Dedifferentiated amniotic fluid mesenchymal stem cell (primary cell): ENCODE results near the gene IL23R.
"Not testable (repeated sequence)": the region's sequence is repeated elsewhere in the genome, so short reads cannot be mapped to it uniquely, and the experiment has no call there.

Experiments
- DNase-seq: peaks from one replicate; pipeline ENCODE4 v3.0.0-alpha.2; 2016; ENCODE audit errors: extremely low spot score

The IL23R gene

GRCh38 chr1:67193704-67194103, 27.4 kb downstream of the IL23R start:
- DNase-seq, result no peak

GRCh38 chr1:67194209-67194863, 28.1 kb downstream of the IL23R start:
- DNase-seq, result no peak

- DNase-seq, result no peak
These were observed 34.5 kb downstream of the IL23R start for GRCh38 chr1:67200755-67201154.

GRCh38 chr1:67201891-67202290, 35.6 kb downstream of the IL23R start:
- no peak for DNase-seq

- no peak for DNase-seq
These were observed 38.2 kb downstream of the IL23R start for GRCh38 chr1:67204298-67204980.

GRCh38 chr1:67207398-67207797, 41.1 kb downstream of the IL23R start:
- not testable (repeated sequence) for DNase-seq

GRCh38 chr1:67208217-67208616, 42.0 kb downstream of the IL23R start:
- no peak for DNase-seq

GRCh38 chr1:67209521-67209920, 43.3 kb downstream of the IL23R start:
- no peak for DNase-seq

GRCh38 chr1:67211589-67212563, 45.6 kb downstream of the IL23R start:
- DNase-seq, result peak; percentile 26

GRCh38 chr1:67213164-67213563, 46.9 kb downstream of the IL23R start:
- no peak for DNase-seq

- DNase-seq, result no peak
These were observed 47.7 kb downstream of the IL23R start for GRCh38 chr1:67213948-67214347.

GRCh38 chr1:67214420-67215174, 48.3 kb downstream of the IL23R start:
- no peak for DNase-seq

- DNase-seq, result no peak
These were observed 50.1 kb downstream of the IL23R start for GRCh38 chr1:67216401-67216800.

GRCh38 chr1:67217417-67217816, 51.2 kb downstream of the IL23R start:
- no peak for DNase-seq

GRCh38 chr1:67217938-67218337, 51.7 kb downstream of the IL23R start:
- no peak for DNase-seq

- no peak for DNase-seq
These were observed 58.6 kb downstream of the IL23R start for GRCh38 chr1:67224856-67225255.

GRCh38 chr1:67226688-67227087, 60.4 kb downstream of the IL23R start:
- DNase-seq, result no peak

GRCh38 chr1:67227196-67227595, 60.9 kb downstream of the IL23R start:
- DNase-seq, result peak; percentile 44

GRCh38 chr1:67228791-67229190, 62.5 kb downstream of the IL23R start:
- DNase-seq, result no peak

- no peak for DNase-seq
These were observed 64.3 kb downstream of the IL23R start for GRCh38 chr1:67230539-67230938.

- no peak for DNase-seq
These were observed 70.0 kb downstream of the IL23R start for GRCh38 chr1:67236277-67236676.

GRCh38 chr1:67239738-67240137, 73.5 kb downstream of the IL23R start:
- no peak for DNase-seq
